PFSK-1 (cell line): Measurements from ENCODE around the gene HBE1.

Experiments used
- POLR2AphosphoS5 ChIP-seq: IDR thresholded peaks from 2 replicates; pipeline ENCODE4 v1.6.1; 2012; ENCODE audit warnings: low read depth, mild to moderate bottlenecking, control low read depth, low read length, moderate library complexity
- REST ChIP-seq, 2 experiments: IDR thresholded peaks; 2 replicates each; pipeline versions ENCODE4 v1.6.1 to v1.8.0; 2011 to 2012; ENCODE audit warnings: low read depth in 2 of 2, low read length in 2 of 2, control low read depth in 1 of 2, inconsistent platforms in 1 of 2, mild to moderate bottlenecking in 1 of 2, moderate library complexity in 1 of 2; ENCODE audit not compliant: insufficient read depth in 1 of 2
- TAF1 ChIP-seq: IDR thresholded peaks from 2 replicates; pipeline ENCODE4 v1.6.1; 2012; ENCODE audit warnings: low read length, control low read depth, borderline replicate concordance; ENCODE audit not compliant: insufficient read depth

GRCh38 chr11:5276697-5277096 lies 7.0 kb upstream of the HBE1 start:
- TF ChIP-seq POLR2AphosphoS5 (no peak), TAF1 (no peak), REST (IDR thresholded peaks at IDR 0.05; ENCODE audit: insufficient read depth in 1 of 2, low read depth in 2 of 2, low read length in 2 of 2) (no peak)
